Heart left ventricle (tissue), 13 donors: ENCODE results near the gene BRINP1.

ENCODE experiments used
- CTCF ChIP-seq, 12 donors: fragments of 200-600 bp; sonication (generic) in 4 of 12; IDR thresholded peaks; one replicate each; pipeline versions ENCODE4 v1.5.0 to v1.8.0; 2018 to 2022; ENCODE audit warnings: antibody characterized with exemption in 12 of 12, mild to moderate bottlenecking in 5 of 12
- POLR2A ChIP-seq, 2 donors: fragments of 450-650 bp; IDR thresholded peaks; one replicate each; pipeline ENCODE4 v1.6.1; 2017; ENCODE audit warnings: antibody characterized with exemption in 2 of 2, mild to moderate bottlenecking in 2 of 2, moderate library complexity in 2 of 2
- donor health status: ischemic (EF 13 %, LVEDD 7.1; RV severe dilation, severe dysfunction).
- donor health status: DM: no; HTN: yes; CAD: no.
- donor health status: DM: no; HTN: no; CAD: no.
- donor health status: ischemic (EF 25% LVEDD 6.9; RV normal size, moderate dysfunction).
- donor health status: ischemic (EF 25% LVEDD 5.7; RV mildly dilated, moderate dysfunction).
- donor health status: ischemic (EF 35%, LVEDD 5.7; RV mildly dilated, moderate dysfunction).
- donor health status: nonischemic (EF 11% LVEDD 7.7; RV severe dilation, severe dysfunction).
- donor health status: DM: yes; HTN: yes; CAD: no.
- donor health status: PGD.
- donor health status: ischemic (EF 29% LVEDD 5.4; RV normal size, mild dysfunction).
- donor health status: nonischemic (EF 23%, LVEDD 6.1; RV moderate dilation, normal function).

- TF ChIP-seq CTCF (IDR thresholded peaks at IDR 0.05) (no peak), POLR2A (IDR thresholded peaks at IDR 0.05) (no peak)
Measured at GRCh38 chr9:119367683-119368075, 1.6 kb downstream of the BRINP1 start.
